Thoracic aorta (tissue), 2 donors: ENCODE measurements around the gene SNAP47. TPM values are rescaled to one million over a fixed set of nuclear protein-coding genes. Genes with fewer than 3 reads are reported as not detected.

ENCODE experiments used
- ATAC-seq: fragments of 150-250 bp; one replicate; pipeline ENCODE4 v1.8.0; 2017; ENCODE audit warnings: low read depth; ENCODE audit not compliant: insufficient number of reproducible peaks, low FRiP score
- DNase-seq: peaks from one replicate; pipeline ENCODE4 v3.0.0-alpha.2; 2020; ENCODE audit warnings: low spot score
- H3K27ac ChIP-seq, 2 donors: fragments of 200-600 bp; sonication (generic); 1 replicate in 1 of 2; 2 replicates in 1 of 2; pipeline ENCODE4 v1.5.1; 2016; ENCODE audit warnings: mild to moderate bottlenecking in 2 of 2, moderate library complexity in 2 of 2
- H3K27me3 ChIP-seq: fragments of 200-600 bp; sonication (generic); replicated peaks from 2 replicates; pipeline ENCODE4 v1.6.0; 2016; ENCODE audit warnings: mild to moderate bottlenecking; ENCODE audit not compliant: insufficient read depth
- H3K36me3 ChIP-seq: fragments of 200-600 bp; sonication (generic); one replicate; pipeline ENCODE4 v1.5.1; 2016
- H3K4me1 ChIP-seq, 2 donors: fragments of 200-600 bp; sonication (generic); 1 replicate in 1 of 2; 2 replicates in 1 of 2; pipeline versions ENCODE4 v1.5.1 to v1.6.0; 2016; ENCODE audit warnings: low read depth in 2 of 2, mild to moderate bottlenecking in 1 of 2; ENCODE audit not compliant: control insufficient read depth in 1 of 2
- H3K4me3 ChIP-seq: fragments of 200-600 bp; sonication (generic); 2 replicates; pipeline ENCODE4 v1.5.1; 2016; ENCODE audit warnings: mild to moderate bottlenecking
- H3K9me3 ChIP-seq: fragments of 200-600 bp; sonication (generic); 2 replicates; pipeline ENCODE4 v1.5.1; 2016
- total RNA-seq, 2 donors: library from RNA; depleted of rRNA; stranded (reverse); fragments of >200 nt; gene quantifications; one replicate each; pipeline versions ENCODE4 v1.1.0 to v1.2.3, GENCODE V29; 2016
- TF ChIP-seq, protein P1 (sequence below): fragments of 200-600 bp; sonication (generic); IDR thresholded peaks from one replicate; pipeline ENCODE4 v1.5.1; 2019; ENCODE audit warnings: antibody characterized with exemption

Gene SNAP47
- total RNA-seq, 2 donors from 2014 or later = 26.3 to 42.4 TPM

DNA sequence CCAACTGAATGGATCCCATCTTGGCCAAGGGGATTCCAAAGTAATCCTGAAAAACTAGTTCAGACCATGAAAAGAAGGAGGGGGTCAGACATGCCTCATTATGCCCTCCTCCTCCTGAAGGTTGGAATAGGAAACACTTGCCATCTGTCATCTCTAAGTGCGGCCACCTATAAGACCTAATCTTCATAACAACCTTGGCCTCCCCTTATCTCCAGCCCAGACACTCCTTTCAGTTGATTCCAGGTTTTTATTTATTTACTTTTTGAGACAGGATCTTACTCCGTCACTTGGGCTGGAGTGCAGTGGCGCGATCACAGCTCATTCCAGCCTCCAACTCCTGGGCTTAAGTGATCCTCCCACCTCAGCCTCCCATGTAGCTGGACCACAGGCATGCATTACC is 19.7 kb downstream of the SNAP47 start:
- no peak overlapping the region for H3K27ac ChIP-seq
- H3K36me3 ChIP-seq = peaks cover 6% of the 10 kb centered on the region
- DNase-seq = no peak
- ATAC-seq = no peak
- H3K4me3 ChIP-seq = no peak overlapping the region
- TF ChIP-seq, protein P1, sequence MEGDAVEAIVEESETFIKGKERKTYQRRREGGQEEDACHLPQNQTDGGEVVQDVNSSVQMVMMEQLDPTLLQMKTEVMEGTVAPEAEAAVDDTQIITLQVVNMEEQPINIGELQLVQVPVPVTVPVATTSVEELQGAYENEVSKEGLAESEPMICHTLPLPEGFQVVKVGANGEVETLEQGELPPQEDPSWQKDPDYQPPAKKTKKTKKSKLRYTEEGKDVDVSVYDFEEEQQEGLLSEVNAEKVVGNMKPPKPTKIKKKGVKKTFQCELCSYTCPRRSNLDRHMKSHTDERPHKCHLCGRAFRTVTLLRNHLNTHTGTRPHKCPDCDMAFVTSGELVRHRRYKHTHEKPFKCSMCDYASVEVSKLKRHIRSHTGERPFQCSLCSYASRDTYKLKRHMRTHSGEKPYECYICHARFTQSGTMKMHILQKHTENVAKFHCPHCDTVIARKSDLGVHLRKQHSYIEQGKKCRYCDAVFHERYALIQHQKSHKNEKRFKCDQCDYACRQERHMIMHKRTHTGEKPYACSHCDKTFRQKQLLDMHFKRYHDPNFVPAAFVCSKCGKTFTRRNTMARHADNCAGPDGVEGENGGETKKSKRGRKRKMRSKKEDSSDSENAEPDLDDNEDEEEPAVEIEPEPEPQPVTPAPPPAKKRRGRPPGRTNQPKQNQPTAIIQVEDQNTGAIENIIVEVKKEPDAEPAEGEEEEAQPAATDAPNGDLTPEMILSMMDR = no peak
- peaks cover 0 to 15% of the 10 kb centered on the region in 2 donors for H3K4me1 ChIP-seq
- H3K9me3 ChIP-seq = no peaks in the 10 kb centered on the region
- no peaks in the 10 kb centered on the region for H3K27me3 ChIP-seq

DNA sequence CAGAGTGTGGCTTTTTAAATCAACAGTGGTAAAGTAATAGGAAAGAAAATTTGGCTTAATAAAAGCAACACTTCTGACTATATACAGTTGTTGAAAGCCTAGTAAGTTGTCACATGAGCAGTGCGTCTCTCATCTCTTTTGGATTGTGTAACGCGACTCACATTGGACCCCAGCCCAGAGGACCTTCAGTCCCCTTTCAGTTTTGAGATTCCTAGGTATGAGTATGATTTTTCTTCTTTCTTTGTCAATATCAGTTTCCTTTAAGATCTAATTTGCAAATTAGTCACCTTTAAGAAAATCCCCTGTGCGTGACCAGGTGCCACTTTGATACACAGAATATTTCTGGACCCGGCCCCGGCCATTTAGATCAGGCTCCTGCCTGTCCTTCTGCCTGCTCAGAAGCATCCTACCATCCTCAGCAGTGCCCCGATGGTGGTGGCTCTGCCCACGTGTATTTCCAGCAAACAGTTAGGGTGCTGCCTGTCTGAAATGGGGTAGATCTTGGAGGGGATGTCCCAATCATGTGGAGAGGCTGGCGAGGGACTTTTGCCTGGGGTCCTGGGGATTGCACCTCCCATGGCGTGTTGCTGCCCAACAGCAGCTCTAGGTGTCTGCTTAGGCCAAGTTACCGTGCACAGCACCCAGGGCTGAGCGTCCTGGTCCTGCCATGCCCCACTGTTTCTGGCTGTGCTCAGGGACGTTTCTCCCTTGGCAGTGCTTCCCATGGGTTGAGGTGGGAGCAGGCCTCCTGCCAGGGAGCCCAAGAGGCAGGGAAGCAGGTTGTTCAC is 21.1 kb downstream of the SNAP47 start:
- Histone ChIP-seq H3K27me3 (no peaks in the 10 kb centered on the region), H3K27ac (no peak overlapping the region), H3K9me3 (no peaks in the 10 kb centered on the region), H3K36me3 (no peaks in the 10 kb centered on the region), H3K4me3 (no peak overlapping the region), H3K4me1 (peaks cover 0 to 15% of the 10 kb centered on the region in 2 donors)
- ATAC-seq (no peak), DNase-seq (no peak)
- TF ChIP-seq, protein P1 = no peak

DNA sequence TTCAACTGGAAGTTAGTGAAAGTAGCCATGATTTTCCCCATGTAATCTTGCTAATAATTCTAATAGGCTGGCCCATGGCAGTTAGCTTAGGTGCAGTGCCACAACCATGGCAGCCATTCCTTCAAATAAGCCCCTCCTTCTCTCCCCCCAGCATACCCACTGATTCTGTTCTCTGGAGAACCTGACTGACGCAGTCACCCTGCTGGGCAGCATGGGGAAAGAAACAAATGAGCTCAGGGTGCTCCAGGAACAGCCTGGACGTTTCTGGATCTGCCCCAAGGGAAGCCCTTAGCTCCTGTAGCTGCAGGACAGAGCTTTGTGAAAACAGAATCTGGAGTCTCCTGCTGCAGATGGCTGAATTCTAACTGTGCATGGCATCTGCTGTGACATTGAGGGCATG is 22.5 kb downstream of the SNAP47 start:
- Histone ChIP-seq H3K4me3 (no peak overlapping the region), H3K4me1 (peaks cover 3 to 24% of the 10 kb centered on the region in 2 donors), H3K27ac (no peak overlapping the region), H3K27me3 (no peaks in the 10 kb centered on the region), H3K36me3 (no peaks in the 10 kb centered on the region), H3K9me3 (no peaks in the 10 kb centered on the region)
- DNase-seq (no peak), ATAC-seq (no peak)
- TF ChIP-seq, protein P1 = no peak

DNA sequence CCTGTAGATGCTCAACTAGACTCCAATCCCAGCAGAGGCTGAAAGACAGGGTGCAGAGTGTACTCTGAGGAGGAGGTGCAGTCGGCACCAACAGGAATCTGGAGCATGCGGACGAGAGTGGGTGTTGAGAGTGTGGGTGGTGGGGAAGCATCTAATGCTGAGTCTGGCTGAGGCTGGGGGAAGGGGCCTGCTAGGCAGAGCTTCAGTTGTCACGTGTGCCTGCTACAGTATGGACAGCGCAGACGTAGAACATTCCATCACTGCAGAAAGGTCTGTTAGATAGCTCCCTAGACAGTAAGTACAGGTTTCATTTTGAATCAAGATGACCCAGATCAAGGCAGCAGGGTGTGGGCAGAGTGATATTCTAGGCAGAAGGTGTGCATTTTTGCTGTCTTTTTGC is 23.1 kb downstream of the SNAP47 start:
- Histone ChIP-seq H3K36me3 (no peaks in the 10 kb centered on the region), H3K4me1 (peaks cover 4 to 23% of the 10 kb centered on the region in 2 donors), H3K27me3 (no peaks in the 10 kb centered on the region), H3K4me3 (no peak overlapping the region), H3K27ac (no peak overlapping the region), H3K9me3 (no peaks in the 10 kb centered on the region)
- DNase-seq (no peak), ATAC-seq (no peak)
- TF ChIP-seq, protein P1 = no peak

DNA sequence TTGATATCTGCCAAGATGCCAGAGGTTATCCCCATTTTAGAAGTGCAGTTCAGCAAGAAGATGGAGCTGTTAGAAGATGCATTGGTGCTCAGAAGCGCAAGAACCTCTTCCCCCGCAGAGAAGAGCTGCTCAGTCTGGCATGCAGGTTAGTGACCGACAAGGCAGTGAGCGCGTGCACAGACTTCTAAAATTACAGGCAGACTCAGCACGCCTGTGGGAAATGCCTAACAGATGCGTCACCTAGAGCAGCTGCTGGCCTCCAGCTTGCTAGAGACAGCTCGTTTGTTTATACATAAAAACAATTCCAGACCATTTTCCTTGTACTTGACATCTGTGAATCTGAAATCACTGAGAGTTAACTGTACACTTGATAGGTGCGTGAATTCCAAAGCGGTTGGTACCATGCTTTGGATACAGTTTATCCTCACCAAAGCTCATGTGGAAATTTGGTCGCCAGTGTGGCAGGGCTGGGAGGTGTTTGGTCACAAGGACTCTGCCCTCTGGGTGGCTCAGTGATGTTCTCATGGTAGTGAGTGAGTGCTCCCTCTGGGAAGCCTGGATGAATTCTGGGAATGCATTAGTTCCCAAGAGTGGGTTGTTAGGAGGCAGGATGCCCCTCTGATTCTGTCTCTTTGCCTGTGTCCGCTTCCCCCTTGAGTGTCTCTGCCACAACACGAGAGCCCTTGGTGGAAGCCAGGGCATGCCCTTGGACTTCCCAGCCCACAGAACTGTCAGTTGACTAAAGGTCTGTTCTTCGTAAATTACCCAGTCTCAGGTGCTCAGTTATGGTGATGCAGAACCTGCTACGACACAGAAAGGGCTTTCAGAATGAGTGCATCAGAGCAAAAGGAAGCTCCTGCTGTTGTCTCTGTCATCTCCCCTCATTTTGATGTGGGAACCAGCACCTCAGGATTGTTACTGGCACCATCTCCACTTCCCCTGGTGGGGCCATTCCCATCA is 24.4 kb downstream of the SNAP47 start:
- Histone ChIP-seq H3K4me1 (peaks cover 4 to 11% of the 10 kb centered on the region in 2 donors), H3K36me3 (no peaks in the 10 kb centered on the region), H3K27ac (no peak overlapping the region), H3K9me3 (no peaks in the 10 kb centered on the region), H3K4me3 (no peak overlapping the region), H3K27me3 (no peaks in the 10 kb centered on the region)
- TF ChIP-seq, protein P1 = no peak
- ATAC-seq (no peak), DNase-seq (no peak)
